Loucy (cell line): ENCODE measurements around the gene SCYL1.
A peak's percentile ranks its signal among the peaks of the same experiment; 100 is the strongest.

Experiments
- H2AFZ ChIP-seq: fragments of 200-600 bp; sonication (generic); 2 replicates; pipeline ENCODE4 v1.6.0; 2016; ENCODE audit warnings: antibody characterized with exemption, mild to moderate bottlenecking, low read length, moderate library complexity
- H3F3A ChIP-seq: fragments of 200-600 bp; 2 replicates; pipeline ENCODE4 v1.6.0; 2016; ENCODE audit warnings: antibody characterized with exemption, low read depth, mild to moderate bottlenecking
- H3K27me3 ChIP-seq: fragments of 200-600 bp; sonication (generic); 2 replicates; pipeline ENCODE4 v1.6.1; 2014; ENCODE audit warnings: low read length, mild to moderate bottlenecking; ENCODE audit not compliant: insufficient read depth, poor library complexity, severe bottlenecking
- H3K36me3 ChIP-seq: fragments of 200-600 bp; sonication (generic); 2 replicates; pipeline ENCODE4 v1.6.1; 2016; ENCODE audit warnings: low read length; ENCODE audit not compliant: insufficient read depth
- H3K4me1 ChIP-seq: fragments of 200-600 bp; sonication (generic); 2 replicates; pipeline ENCODE4 v1.5.1; 2014; ENCODE audit warnings: low read length, mild to moderate bottlenecking; ENCODE audit not compliant: insufficient read depth, poor library complexity, severe bottlenecking
- H3K4me2 ChIP-seq: fragments of 200-600 bp; sonication (generic); 2 replicates; pipeline ENCODE4 v1.6.0; 2014; ENCODE audit warnings: antibody characterized with exemption, low read length, low read depth, mild to moderate bottlenecking; ENCODE audit not compliant: poor library complexity, severe bottlenecking
- H3K4me3 ChIP-seq: fragments of 200-600 bp; sonication (generic); 2 replicates; pipeline ENCODE4 v1.5.1; 2014; ENCODE audit warnings: low read length, mild to moderate bottlenecking, mixed read lengths; ENCODE audit not compliant: poor library complexity, severe bottlenecking
- H3K79me2 ChIP-seq: fragments of 200-600 bp; sonication (generic); 2 replicates; pipeline ENCODE4 v1.6.1; 2014; ENCODE audit warnings: low read length; ENCODE audit not compliant: insufficient read depth
- H3K9ac ChIP-seq: fragments of 200-600 bp; sonication (generic); 2 replicates; pipeline ENCODE4 v1.6.0; 2014; ENCODE audit warnings: mild to moderate bottlenecking, low read depth, low read length, moderate library complexity; ENCODE audit not compliant: poor library complexity, severe bottlenecking
- H3K9me2 ChIP-seq: fragments of 200-600 bp; sonication (generic); replicated peaks from 2 replicates; pipeline ENCODE4 v1.6.1; 2016; ENCODE audit warnings: low read depth, low read length, mixed read lengths
- H3K9me3 ChIP-seq: fragments of 200-600 bp; sonication (generic); 2 replicates; pipeline ENCODE4 v1.6.1; 2014; ENCODE audit warnings: mild to moderate bottlenecking, antibody characterized with exemption, low read length, low read depth; ENCODE audit not compliant: insufficient read depth
- H4K20me1 ChIP-seq: fragments of 200-600 bp; sonication (generic); 2 replicates; pipeline ENCODE4 v1.6.0; 2014; ENCODE audit warnings: antibody characterized with exemption, low read length, mild to moderate bottlenecking; ENCODE audit not compliant: insufficient read depth, poor library complexity, severe bottlenecking
- EZH2phosphoT487 ChIP-seq: fragments of 200-600 bp; IDR thresholded peaks from 2 replicates; pipeline ENCODE4 v1.6.1; 2018; ENCODE audit warnings: antibody characterized with exemption, mild to moderate bottlenecking, moderate library complexity, borderline replicate concordance
- TF ChIP-seq, protein P1 (sequence below): fragments of 200-600 bp; sonication (generic); conservative IDR thresholded peaks from 2 replicates; pipeline ENCODE4 v1.5.1; 2014; ENCODE audit warnings: mild to moderate bottlenecking, antibody characterized with exemption, low read length

Gene SCYL1

DNA sequence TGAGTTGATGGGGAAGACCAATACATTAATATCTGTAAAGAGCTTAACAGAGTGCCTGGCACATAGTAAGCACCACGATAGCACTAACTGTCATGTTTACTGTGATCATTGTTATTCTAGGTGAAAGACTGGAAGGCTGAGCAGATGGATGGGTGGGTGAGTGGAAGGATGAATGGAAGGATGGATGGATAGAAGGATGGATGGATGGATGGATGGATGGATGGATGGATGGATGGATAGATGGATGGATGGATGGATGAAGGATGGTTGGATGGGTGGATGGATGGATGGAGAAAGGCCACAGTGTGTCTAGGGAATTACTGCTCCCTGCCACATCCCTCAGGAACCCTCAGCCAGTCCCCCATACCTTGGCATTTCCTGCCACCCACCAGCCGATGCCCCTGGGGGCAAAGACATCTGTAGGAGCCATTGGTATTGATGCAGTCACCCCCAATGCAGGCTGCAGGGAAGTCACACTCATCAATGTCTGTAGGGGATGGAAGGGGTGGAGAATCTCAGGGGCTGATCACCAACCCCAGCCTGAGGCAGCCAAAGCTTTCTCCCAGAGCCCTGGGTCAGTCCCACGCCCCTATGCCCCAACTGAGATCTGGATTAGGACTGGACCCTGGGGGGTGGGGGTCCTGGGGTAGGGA lies 18.0 kb downstream of the SCYL1 start:
- no peak for TF ChIP-seq EZH2phosphoT487
- TF ChIP-seq, protein P1, sequence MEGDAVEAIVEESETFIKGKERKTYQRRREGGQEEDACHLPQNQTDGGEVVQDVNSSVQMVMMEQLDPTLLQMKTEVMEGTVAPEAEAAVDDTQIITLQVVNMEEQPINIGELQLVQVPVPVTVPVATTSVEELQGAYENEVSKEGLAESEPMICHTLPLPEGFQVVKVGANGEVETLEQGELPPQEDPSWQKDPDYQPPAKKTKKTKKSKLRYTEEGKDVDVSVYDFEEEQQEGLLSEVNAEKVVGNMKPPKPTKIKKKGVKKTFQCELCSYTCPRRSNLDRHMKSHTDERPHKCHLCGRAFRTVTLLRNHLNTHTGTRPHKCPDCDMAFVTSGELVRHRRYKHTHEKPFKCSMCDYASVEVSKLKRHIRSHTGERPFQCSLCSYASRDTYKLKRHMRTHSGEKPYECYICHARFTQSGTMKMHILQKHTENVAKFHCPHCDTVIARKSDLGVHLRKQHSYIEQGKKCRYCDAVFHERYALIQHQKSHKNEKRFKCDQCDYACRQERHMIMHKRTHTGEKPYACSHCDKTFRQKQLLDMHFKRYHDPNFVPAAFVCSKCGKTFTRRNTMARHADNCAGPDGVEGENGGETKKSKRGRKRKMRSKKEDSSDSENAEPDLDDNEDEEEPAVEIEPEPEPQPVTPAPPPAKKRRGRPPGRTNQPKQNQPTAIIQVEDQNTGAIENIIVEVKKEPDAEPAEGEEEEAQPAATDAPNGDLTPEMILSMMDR, result no peak
- Histone ChIP-seq H3K4me1 (peaks cover 33% of the 10 kb centered on the region), H2AFZ (no peak overlapping the region), H3K4me2 (no peak overlapping the region), H3K4me3 (no peak overlapping the region), H3K9ac (no peak overlapping the region), H3F3A (peaks cover 7% of the 10 kb centered on the region; the same call in 1 of the 2 replicates), H3K79me2 (no peaks in the 10 kb centered on the region), H3K9me3 (no peaks in the 10 kb centered on the region), H4K20me1 (no peaks in the 10 kb centered on the region), H3K9me2 (no peaks in the 10 kb centered on the region), H3K27me3 (no peaks in the 10 kb centered on the region), H3K36me3 (no peaks in the 10 kb centered on the region)

DNA sequence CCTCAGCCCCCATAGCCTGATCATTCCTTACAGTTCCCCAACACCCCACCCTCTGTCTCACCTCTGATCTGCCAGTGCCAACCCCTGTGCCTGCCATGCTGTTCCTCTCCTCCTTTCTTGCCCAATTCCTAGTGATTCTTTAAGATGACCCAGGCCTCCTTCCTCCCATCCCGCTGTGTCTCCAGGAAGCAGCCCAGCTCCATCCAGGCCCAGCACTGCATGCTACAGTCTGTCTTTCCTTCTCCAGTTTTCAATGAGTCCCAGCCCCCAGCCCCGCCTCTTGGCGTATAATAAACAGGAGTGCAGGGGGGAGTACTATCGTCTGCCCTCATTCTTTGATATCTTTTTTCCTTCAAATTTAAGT lies 21.0 kb downstream of the SCYL1 start:
- TF ChIP-seq, protein P1, result no peak
- no peak for TF ChIP-seq EZH2phosphoT487
- Histone ChIP-seq H3K79me2 (no peaks in the 10 kb centered on the region), H3F3A (peaks cover 7% of the 10 kb centered on the region; the same call in 1 of the 2 replicates), H4K20me1 (no peaks in the 10 kb centered on the region), H3K9me2 (no peaks in the 10 kb centered on the region), H3K9ac (peak overlapping the region; percentile 60), H2AFZ (0 out of 2 replicates have a peak overlapping the region, but pooled peaks have one; percentile 59), H3K36me3 (no peaks in the 10 kb centered on the region), H3K4me3 (peak overlapping the region; percentile 67), H3K4me2 (peak overlapping the region; percentile 71), H3K9me3 (no peaks in the 10 kb centered on the region), H3K27me3 (no peaks in the 10 kb centered on the region), H3K4me1 (peaks cover 30% of the 10 kb centered on the region)

DNA sequence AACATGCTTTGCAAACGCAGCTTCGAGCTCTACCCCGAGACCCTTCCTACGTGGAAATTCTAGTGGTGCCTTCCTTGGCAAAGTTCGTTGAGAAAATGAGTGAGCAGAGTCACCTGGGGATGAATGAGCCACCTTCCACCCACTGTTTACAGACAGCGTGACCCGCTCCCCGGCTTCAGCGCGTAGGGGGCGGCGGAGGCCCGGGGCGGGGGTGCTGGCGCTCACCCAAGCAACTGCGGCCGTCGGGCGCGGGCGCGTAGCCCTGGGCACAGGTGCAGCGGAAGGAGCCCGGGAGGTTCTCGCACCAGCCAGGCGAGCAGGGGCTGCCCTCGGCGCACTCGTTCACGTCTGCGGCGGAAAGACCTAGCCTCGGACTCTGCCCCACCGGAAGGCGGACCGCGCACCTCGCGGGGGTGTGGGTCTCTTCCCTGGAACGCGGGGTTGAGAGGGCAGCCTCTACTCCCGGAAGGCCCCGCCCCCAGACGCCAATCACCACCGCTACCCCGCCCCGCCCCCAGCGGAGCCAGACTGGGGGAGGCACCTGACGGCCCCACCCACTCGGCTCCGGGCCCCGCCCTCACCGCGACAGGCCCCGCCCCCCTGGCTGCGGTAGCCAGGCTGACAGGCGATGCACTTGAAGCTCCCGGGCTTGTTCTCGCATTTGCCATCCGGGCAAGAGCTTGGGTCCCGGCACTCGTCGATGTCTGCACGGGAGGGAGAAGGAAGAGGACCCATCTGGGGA lies 21.5 kb downstream of the SCYL1 start:
- Histone ChIP-seq H3F3A (peaks cover 7% of the 10 kb centered on the region; the same call in 1 of the 2 replicates), H3K9ac (peak overlapping the region; percentile 60), H4K20me1 (no peaks in the 10 kb centered on the region), H3K4me2 (peak overlapping the region; percentile 71), H3K9me3 (no peaks in the 10 kb centered on the region), H3K4me3 (peak overlapping the region; percentile 67), H3K79me2 (no peaks in the 10 kb centered on the region), H3K9me2 (no peaks in the 10 kb centered on the region), H3K27me3 (no peaks in the 10 kb centered on the region), H2AFZ (peak overlapping the region; percentile 65; the same call in 1 of the 2 replicates), H3K36me3 (no peaks in the 10 kb centered on the region), H3K4me1 (peaks cover 27% of the 10 kb centered on the region)
- TF ChIP-seq, protein P1, result no peak
- TF ChIP-seq EZH2phosphoT487, result no peak
